Glutamatergic neuron (in vitro differentiated cells): ENCODE data around the gene DYRK1A. TPM values are rescaled to one million over a fixed set of nuclear protein-coding genes. Genes with fewer than 3 reads are reported as not detected.

Source experiments
- DNase-seq: peaks from one replicate; pipeline ENCODE4 v3.0.0; 2022
- H3K27ac Mint-ChIP-seq: one replicate; pipeline ENCODE4 v1.8.0; 2020; ENCODE audit warnings: mild to moderate bottlenecking, mixed read lengths, inconsistent platforms; ENCODE audit not compliant: unreplicated experiment
- H3K27me3 Mint-ChIP-seq: one replicate; pipeline ENCODE4 v1.8.0; 2020; ENCODE audit warnings: mild to moderate bottlenecking, moderate library complexity, mixed read lengths, inconsistent platforms; ENCODE audit not compliant: unreplicated experiment
- H3K36me3 Mint-ChIP-seq: one replicate; pipeline ENCODE4 v1.8.0; 2020; ENCODE audit warnings: mild to moderate bottlenecking, mixed read lengths, inconsistent platforms; ENCODE audit not compliant: unreplicated experiment
- H3K4me1 Mint-ChIP-seq: one replicate; pipeline ENCODE4 v1.8.0; 2020; ENCODE audit warnings: mild to moderate bottlenecking, low read depth, mixed read lengths, inconsistent platforms; ENCODE audit not compliant: unreplicated experiment
- H3K4me3 Mint-ChIP-seq: one replicate; pipeline ENCODE4 v1.8.0; 2020; ENCODE audit warnings: mild to moderate bottlenecking, mixed read lengths, inconsistent platforms; ENCODE audit not compliant: unreplicated experiment
- H3K9me3 Mint-ChIP-seq: one replicate; pipeline ENCODE4 v1.8.0; 2020; ENCODE audit warnings: mild to moderate bottlenecking, moderate library complexity, mixed read lengths, inconsistent platforms; ENCODE audit not compliant: unreplicated experiment
- total RNA-seq: library from RNA; stranded (reverse); fragmentation: NEBNext Ultra II Directional; extraction: Animal tissue kit (Norgen Biotek cat#: 25700); gene quantifications from one replicate; pipeline ENCODE4 v1.2.1, GENCODE V29; 2021; ENCODE audit not compliant: unreplicated experiment
- TF ChIP-seq, protein P1 (sequence below): fragments of 200-600 bp; sonication (generic); IDR thresholded peaks from one replicate; pipeline ENCODE4 v1.5.0; 2021; ENCODE audit not compliant: partially characterized antibody, unreplicated experiment

DYRK1A gene
- total RNA-seq, 1 donor from 2014 or later = 70.4 TPM

DNA sequence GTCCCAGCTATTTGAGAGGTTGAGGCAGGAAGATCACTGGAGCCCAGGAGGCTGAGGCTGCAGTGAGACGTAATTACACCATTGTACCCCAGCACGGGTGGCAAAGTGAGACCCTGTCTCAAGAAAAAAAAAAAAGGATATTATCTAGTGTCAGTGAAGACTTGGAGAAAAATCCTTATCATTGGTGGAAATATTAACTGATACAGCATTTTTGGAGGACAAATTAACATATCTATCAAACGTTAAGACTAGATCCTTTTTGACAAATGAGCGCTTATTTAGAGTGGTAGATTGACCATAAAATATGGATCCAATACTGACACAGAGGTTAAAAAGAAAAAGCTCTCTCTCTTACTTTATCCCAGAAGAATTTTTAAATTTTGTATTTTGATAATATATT lies 35.2 kb upstream of the DYRK1A start:
- H3K4me3 Mint-ChIP-seq = no peak overlapping the region
- DNase-seq = no peak
- peaks cover 3% of the 10 kb centered on the region for H3K9me3 Mint-ChIP-seq
- H3K36me3 Mint-ChIP-seq = no peaks in the 10 kb centered on the region
- H3K4me1 Mint-ChIP-seq = no peaks in the 10 kb centered on the region
- TF ChIP-seq, protein P1, sequence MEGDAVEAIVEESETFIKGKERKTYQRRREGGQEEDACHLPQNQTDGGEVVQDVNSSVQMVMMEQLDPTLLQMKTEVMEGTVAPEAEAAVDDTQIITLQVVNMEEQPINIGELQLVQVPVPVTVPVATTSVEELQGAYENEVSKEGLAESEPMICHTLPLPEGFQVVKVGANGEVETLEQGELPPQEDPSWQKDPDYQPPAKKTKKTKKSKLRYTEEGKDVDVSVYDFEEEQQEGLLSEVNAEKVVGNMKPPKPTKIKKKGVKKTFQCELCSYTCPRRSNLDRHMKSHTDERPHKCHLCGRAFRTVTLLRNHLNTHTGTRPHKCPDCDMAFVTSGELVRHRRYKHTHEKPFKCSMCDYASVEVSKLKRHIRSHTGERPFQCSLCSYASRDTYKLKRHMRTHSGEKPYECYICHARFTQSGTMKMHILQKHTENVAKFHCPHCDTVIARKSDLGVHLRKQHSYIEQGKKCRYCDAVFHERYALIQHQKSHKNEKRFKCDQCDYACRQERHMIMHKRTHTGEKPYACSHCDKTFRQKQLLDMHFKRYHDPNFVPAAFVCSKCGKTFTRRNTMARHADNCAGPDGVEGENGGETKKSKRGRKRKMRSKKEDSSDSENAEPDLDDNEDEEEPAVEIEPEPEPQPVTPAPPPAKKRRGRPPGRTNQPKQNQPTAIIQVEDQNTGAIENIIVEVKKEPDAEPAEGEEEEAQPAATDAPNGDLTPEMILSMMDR = no peak
- H3K27me3 Mint-ChIP-seq = no peaks in the 10 kb centered on the region
- no peak overlapping the region for H3K27ac Mint-ChIP-seq

DNA sequence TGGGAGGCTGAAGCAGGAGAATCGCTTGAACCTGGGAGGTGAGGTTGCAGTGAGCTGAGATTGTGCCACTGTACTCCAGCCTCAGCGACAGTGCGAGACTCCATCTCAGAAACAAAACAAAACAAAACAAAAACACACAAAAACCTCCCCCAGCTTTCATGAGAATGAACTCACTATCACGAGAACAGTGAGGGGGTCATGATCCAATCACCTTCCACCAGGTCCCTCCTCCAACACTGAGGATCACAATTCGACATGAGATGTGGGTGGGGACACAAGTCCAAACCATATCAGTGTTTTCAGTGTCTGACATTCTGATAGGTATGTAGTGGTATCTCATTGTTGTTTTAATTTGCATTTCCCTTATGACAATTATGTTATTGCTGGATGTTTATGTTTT lies 31.5 kb upstream of the DYRK1A start:
- Mint-ChIP-seq H3K27me3 (no peaks in the 10 kb centered on the region), H3K9me3 (peaks cover 3% of the 10 kb centered on the region)

DNA sequence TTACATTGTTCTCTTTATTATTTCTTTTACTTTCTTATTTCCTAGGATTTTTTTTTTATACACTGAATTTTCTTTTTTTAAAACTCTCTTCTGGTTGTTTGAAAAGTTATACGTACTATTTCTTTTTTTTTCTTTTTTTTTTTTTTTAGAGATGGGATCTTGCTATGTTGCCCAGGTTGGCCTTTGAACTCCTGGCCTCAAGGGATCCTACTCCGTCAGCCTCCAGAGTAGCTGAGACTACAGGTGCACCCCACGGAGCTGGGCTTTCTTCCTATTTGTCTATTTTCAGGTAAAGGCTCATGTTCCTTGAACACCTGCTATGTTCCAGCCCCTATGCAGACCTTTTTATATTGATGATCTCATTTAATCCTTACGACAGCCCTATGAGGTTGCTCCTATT lies 29.4 kb upstream of the DYRK1A start:
- no peak for DNase-seq
- H3K27me3 Mint-ChIP-seq = peaks cover 2% of the 10 kb centered on the region
- peaks cover 2% of the 10 kb centered on the region for H3K4me1 Mint-ChIP-seq
- H3K27ac Mint-ChIP-seq = no peak overlapping the region
- H3K9me3 Mint-ChIP-seq = peaks cover 2% of the 10 kb centered on the region
- H3K36me3 Mint-ChIP-seq = no peaks in the 10 kb centered on the region
- no peak overlapping the region for H3K4me3 Mint-ChIP-seq
- TF ChIP-seq, protein P1 = no peak

More for the DNA sequence above, 31.5 kb upstream of the DYRK1A start:
- TF ChIP-seq, protein P1 = no peak
- no peak overlapping the region for H3K27ac Mint-ChIP-seq
- no peaks in the 10 kb centered on the region for H3K36me3 Mint-ChIP-seq
- no peak for DNase-seq
- peaks cover 2% of the 10 kb centered on the region for H3K4me1 Mint-ChIP-seq
- no peak overlapping the region for H3K4me3 Mint-ChIP-seq

DNA sequence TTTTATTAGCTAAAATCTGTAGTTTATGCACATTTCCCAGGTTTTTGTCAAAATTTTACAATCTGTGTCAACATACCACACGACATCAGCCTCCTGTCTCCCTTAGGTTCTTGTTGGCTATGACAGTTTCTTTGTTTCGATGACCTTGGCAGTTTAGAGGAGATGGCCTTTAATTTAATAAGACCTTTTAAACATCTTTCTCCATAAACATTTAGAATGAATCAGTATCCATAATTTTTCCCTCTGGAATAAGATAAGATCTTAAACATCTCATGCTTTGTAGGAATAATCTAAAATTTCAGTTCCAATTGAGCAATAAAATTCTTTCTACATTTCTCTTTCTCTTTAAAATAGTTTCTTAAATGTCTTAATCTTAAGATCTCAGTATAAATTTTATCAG lies 28.7 kb upstream of the DYRK1A start:
- H3K36me3 Mint-ChIP-seq = no peaks in the 10 kb centered on the region
- H3K9me3 Mint-ChIP-seq = peaks cover 2% of the 10 kb centered on the region
- no peak overlapping the region for H3K27ac Mint-ChIP-seq
- TF ChIP-seq, protein P1 = no peak
- peaks cover 2% of the 10 kb centered on the region for H3K27me3 Mint-ChIP-seq
- peaks cover 2% of the 10 kb centered on the region for H3K4me1 Mint-ChIP-seq
- DNase-seq = no peak
- no peak overlapping the region for H3K4me3 Mint-ChIP-seq

DNA sequence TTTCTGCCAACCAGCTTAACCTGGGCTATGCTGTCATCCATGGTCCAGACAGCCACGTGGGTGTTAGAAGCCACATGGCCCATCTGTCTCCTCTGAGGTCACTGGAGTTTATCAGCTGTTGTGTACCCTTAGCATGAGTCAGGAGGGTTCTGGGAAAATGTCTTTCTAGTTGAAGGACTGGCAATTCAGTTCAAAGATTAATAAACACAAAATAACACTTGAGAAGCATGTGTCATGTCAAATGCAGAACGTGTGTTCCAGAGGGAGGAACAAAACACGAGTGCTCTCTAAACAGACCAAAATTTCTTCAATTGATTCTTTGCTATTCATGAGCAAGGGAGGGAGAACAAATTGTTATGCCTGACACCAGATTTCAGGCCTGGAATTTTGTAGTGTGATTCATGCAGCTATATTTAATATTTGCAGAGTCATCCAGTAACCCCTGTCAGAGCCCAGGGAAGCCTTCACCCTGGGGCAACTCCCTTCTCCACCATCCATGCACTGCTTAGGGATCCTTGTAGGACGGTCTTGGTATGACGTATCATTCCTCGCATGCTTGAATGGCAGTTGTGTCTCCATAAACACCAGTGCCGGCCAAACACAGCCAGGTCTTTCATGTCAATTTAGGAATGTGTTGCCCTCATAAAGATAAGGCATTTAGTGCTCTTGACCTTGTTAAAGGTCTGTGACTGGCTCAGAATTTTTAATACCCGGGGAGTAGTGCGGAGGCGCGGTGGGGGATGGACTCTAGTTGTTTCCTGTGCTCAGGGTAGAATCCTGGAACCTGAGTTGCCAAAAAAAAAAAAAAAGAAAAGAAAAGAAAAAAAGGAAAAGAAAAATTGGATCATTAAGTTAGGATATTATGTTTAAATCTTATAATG lies 27.7 kb upstream of the DYRK1A start:
- no peak overlapping the region for H3K27ac Mint-ChIP-seq
- H3K4me3 Mint-ChIP-seq = no peak overlapping the region

More for the DNA sequence above, 27.7 kb upstream of the DYRK1A start:
- no peaks in the 10 kb centered on the region for H3K36me3 Mint-ChIP-seq
- peaks cover 2% of the 10 kb centered on the region for H3K9me3 Mint-ChIP-seq
- peaks cover 2% of the 10 kb centered on the region for H3K27me3 Mint-ChIP-seq
- TF ChIP-seq, protein P1 = no peak
- DNase-seq = no peak
- H3K4me1 Mint-ChIP-seq = peaks cover 2% of the 10 kb centered on the region
